GM19193 (cell line): ENCODE results near the gene RNASE11.

ENCODE experiments used
- POLR2A ChIP-seq: IDR thresholded peaks from 4 replicates; pipeline ENCODE4 v1.6.1; 2011; ENCODE audit not compliant: insufficient read depth, insufficient read length; ENCODE audit errors: extremely low read depth

RNASE11 gene

GRCh38 chr14:20620798-20621478 is 33.1 kb upstream of the RNASE11 start:
- no peak for TF ChIP-seq POLR2A

DNA sequence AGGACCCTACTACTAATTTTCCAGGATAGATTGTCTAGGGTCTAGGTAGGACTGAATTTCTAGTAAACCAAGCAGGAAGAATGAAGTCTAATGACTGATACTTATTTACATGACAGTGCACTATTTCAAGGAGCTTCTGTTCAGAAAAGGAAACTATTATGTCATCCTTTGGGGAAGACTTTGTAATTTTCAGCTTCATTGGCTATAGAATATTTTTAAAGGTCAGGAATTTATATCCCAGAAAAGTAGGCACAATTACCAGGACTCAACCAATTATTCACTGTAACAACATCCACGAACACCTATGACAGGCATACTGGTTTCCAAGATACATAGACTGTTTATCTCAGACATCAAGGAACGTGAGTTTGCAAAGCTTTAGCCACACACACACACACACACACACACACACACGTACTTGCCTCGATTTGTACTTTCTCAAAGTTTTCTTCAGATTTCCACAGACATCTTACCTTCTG is 30.5 kb upstream of the RNASE11 start:
- TF ChIP-seq POLR2A = no peak

GRCh38 chr14:20617138-20618003 is 29.6 kb upstream of the RNASE11 start:
- TF ChIP-seq POLR2A = no peak

DNA sequence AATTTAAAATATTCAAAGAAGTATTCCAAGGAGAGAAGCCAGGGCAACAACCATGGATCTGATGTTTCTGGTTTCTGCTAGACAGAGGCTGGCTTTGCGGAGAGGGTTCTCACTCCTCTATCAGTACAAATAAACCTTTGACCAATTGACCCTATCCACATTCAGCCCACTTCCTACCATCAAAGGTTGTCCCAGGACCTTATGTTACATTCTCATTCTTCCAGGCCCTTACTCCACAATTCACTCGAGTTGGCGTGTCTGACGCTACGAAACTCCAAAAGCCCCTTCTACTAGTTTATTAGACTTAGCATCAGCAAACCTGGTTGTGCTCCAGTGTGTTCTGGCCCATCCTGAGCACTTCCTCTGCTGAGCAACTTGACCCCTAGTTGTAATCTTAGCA is 28.2 kb upstream of the RNASE11 start:
- no peak for TF ChIP-seq POLR2A

DNA sequence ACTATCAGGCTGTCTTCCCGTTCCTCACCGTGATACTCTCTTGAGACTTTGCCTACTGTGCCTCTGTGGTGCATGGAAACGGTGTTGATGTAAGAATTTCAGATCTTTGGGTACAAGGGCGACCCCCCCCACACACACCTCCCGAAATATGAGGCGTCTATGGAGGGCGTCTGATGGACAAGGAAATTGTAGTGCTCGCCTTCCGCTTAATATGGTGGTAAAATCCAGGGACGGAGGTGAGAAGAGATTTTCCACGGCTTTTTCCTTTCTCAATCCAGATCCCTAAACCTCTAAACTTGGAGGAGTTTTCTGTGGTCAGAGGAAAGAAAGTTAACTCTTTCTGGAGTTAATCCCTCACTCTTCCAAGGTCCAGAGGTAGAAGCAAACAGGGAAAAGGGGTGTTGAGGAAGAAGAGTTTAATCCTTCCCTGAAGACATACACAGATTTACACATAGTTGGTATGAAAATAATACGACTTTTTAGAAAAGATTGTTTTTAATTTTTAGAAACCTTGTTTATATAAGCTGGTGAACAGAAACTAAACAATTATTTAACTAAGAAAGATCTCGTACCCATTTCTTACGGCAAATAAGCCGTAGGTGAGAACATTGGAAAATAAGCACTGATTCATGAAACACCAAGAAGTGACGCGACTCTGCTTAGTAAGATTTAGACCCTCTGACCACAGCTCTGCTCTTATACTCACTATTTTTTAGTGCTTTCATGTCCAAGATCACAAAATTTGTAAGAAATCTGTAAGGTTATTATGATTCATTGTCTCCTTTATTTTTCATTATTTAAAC is 26.4 kb upstream of the RNASE11 start:
- TF ChIP-seq POLR2A = no peak

DNA sequence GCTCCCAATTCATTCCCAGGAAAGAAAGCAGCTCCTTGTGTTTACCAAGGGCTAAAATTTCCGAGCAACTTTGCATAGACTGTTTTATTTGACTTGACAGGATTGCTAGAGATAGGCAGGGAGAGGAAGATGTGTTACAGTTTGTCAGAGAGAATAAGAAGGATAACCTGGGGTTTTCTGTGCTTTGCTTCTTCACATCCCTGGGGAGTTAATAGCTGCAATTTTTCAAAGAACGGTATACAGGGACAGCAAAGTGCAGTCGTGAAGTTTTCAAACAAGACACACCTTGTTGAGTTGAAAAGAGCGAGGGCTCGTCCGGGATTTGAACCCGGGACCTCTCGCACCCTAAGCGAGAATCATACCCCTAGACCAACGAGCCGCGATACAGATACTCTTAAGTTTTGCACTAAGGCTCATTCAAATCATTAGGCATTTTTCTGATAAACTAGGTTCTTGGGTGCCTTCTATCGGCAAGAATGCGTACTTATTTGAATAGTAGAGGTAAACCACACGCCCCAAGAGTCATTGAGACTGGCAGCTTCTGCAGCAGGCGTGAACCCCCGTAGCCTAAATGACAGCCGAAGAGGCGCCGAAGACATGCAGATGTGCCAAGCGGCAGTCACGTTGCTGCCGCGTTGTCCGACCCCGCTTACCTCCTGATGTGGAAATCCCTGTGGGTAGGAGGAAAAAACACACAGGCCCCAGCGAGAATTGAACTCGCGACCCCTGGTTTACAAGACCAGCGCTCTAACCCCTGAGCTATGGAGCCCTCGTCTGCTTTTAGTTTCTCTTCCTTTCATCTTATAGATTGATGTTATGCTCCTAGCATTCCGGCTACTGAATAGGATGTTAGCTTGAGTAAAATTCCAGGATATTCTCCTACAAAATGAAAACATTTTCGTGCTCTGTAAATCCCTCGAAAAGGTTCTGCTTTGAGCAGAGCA is 25.6 kb upstream of the RNASE11 start:
- no peak for TF ChIP-seq POLR2A

- no peak for TF ChIP-seq POLR2A
Observed at GRCh38 chr14:20612403-20612802, 24.6 kb upstream of the RNASE11 start.

DNA sequence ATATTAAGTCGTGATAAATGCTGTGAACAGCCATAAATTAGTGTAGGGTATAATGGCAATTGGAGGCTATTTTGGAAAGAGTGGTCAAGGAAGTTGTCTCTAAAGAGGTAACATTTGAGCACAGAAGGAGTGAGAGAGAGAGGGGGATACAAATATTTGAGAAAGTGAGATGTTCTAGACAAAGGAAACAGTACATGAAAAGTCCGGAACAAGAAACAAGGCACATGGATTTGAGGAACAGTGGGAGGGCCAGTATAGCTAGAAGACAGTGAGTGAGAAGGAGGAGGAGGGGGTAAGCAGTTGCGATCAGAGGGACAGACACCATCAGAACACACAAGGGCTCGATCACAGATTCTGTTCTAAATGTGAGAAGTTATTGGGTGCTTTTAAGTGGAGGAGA is 23.5 kb upstream of the RNASE11 start:
- no peak for TF ChIP-seq POLR2A

GRCh38 chr14:20610002-20610765 is 22.4 kb upstream of the RNASE11 start:
- TF ChIP-seq POLR2A = no peak

- no peak for TF ChIP-seq POLR2A
Observed at GRCh38 chr14:20609215-20610001, 21.6 kb upstream of the RNASE11 start.

GRCh38 chr14:20608383-20609110 is 20.7 kb upstream of the RNASE11 start:
- no peak for TF ChIP-seq POLR2A

DNA sequence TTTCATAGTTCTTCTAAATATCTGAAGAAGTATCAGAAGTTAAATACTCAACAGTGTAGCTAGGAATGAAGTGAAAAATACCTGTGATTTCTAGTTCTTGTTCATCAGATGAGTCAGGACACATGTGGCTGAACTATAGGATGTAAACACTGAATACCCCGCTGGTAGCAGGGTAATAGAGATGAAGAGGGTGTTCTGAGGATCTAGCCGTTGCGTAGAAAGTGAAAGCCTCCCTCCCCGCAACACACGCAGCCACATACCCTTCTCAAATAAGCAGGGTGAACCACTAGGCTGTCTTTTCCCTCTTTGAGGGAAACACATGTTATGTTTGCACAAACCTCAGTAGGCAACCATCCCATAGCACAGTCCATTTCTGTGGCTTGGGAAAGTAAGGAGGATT is 19.8 kb upstream of the RNASE11 start:
- no peak for TF ChIP-seq POLR2A

GRCh38 chr14:20606902-20607242 is 19.1 kb upstream of the RNASE11 start:
- TF ChIP-seq POLR2A = no peak
